ENCODE results near the gene PKP3. TPM values are rescaled to one million over a fixed set of nuclear protein-coding genes. Genes with fewer than 3 reads are reported as not detected.
A peak's percentile ranks its signal among the peaks of the same experiment; 100 is the strongest.

Gene PKP3
- polyA plus RNA-seq, 4 donors: 72.5 to 152 (median 111) TPM

DNA sequence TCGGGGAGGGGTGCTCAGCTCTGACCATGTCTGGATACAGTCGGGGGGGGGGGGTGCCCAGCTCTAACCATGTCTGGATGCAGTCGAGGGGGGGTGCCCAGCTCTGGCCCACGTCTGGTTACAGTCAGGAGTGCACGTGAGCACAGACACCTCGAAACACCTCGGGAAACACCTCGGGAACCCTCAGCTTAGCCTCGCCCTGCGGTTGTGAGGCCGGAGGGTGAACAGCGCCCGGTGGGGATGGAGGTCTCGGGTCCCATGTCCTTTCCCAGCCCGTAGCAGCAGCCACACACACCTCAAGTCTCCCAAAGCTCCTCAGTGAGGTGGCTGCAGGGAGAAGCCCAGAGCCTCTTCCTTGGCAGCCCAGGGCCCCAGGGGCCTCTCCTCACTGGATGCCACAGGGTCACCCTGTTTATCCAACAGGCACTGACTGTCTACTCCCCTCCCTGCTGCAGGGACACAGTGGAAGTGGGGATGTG lies 18.7 kb downstream of the PKP3 start:
- WGBS, 3 donors: 76 to 83% (median 77%) methylated on average over 8 to 15 of the region's 15 CpGs
- FAIRE-seq (no peak), DNase-seq (no peak)
- peaks cover 0 to 40% (median 0%) of the 10 kb centered on the region in 3 donors for H3K36me3 ChIP-seq (ENCODE audit: control insufficient read depth in 3 of 3, insufficient read depth in 2 of 3, low read depth in 1 of 3, low read length in 3 of 3)
- no peaks in the 10 kb centered on the region for H3K9me3 ChIP-seq (ENCODE audit: control insufficient read depth in 2 of 2, insufficient read depth in 1 of 2, low read depth in 1 of 2, low read length in 1 of 2)
- no peak overlapping the region for H3K4me3 ChIP-seq (ENCODE audit: low read depth in 1 of 3, low read length in 3 of 3)
- peaks cover 0 to 3% (median 0%) of the 10 kb centered on the region in 3 donors for H3K27me3 ChIP-seq (ENCODE audit: control insufficient read depth in 3 of 3, insufficient read depth in 3 of 3, low read length in 3 of 3)
- H3K4me1 ChIP-seq (ENCODE audit: control insufficient read depth in 3 of 3, insufficient read depth in 2 of 3, low read depth in 1 of 3, low read length in 2 of 3): peaks cover 0 to 27% (median 0%) of the 10 kb centered on the region in 3 donors
- peak overlapping the region in 1 of 3 donors; percentile 1 for H3K27ac ChIP-seq (ENCODE audit: low read depth in 1 of 3, low read length in 2 of 3)

DNA sequence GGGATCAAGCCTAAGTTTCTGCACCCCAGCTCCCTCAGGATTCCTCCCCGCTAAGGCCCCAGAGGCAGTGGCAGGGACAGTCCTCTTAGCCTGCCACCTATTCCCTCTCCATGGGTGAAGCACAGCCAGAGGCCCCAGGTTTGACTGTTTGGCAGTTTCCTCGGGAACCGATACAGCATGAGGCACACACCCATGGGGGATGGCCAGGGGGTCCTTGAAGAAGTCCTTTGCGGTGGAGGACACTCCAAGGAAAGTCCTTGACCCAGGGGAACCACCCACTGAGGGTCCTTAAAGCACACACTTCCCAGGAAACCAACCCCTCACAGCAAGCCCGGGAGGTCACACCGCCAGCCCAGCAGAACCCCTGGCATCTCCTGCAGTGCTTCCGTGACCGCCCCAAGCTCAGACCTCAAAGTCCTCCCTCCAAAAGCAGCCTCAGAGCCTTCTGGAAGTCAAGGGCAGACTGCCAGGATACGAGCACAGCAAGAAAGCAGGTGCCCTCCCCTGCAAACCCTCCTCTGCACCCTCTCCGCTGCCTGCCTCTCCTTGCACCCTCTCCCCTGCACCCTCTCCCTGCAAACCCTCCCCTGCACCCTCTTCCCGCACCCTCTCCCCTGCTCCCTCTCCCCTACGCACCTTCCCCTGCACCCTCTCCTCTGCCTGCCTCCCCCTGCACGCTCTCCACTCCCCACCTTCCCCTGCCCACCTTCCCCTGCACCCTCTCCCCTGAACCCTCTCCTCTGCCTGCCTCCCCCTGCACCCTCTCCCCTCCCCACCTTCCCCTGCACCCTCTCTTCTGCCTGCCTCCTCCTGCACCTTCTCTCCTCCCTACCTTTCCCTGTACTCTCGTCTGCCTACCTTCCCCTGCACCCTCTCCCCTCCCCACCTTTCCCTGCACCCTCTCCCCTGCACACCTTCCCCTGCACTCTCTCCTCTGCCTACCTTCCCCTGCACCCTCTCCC lies 19.4 kb downstream of the PKP3 start:
- Histone ChIP-seq H3K4me1 (ENCODE audit: control insufficient read depth in 3 of 3, insufficient read depth in 2 of 3, low read depth in 1 of 3, low read length in 2 of 3) (peaks cover 0 to 30% (median 0%) of the 10 kb centered on the region in 3 donors), H3K9me3 (ENCODE audit: control insufficient read depth in 2 of 2, insufficient read depth in 1 of 2, low read depth in 1 of 2, low read length in 1 of 2) (no peaks in the 10 kb centered on the region), H3K27me3 (ENCODE audit: control insufficient read depth in 3 of 3, insufficient read depth in 3 of 3, low read length in 3 of 3) (peaks cover 0 to 7% (median 0%) of the 10 kb centered on the region in 3 donors), H3K4me3 (ENCODE audit: low read depth in 1 of 3, low read length in 3 of 3) (no peak overlapping the region), H3K27ac (ENCODE audit: low read depth in 1 of 3, low read length in 2 of 3) (peak overlapping the region in 1 of 3 donors; percentile 1), H3K36me3 (ENCODE audit: control insufficient read depth in 3 of 3, insufficient read depth in 2 of 3, low read depth in 1 of 3, low read length in 3 of 3) (peaks cover 0 to 40% (median 0%) of the 10 kb centered on the region in 3 donors)
- no peak for FAIRE-seq
- DNase-seq: peak in 1 of 2 donors; percentile 45
- 25 to 40% (median 38%) methylated on average over 12 to 13 of the region's 14 CpGs for WGBS, 3 donors

DNA sequence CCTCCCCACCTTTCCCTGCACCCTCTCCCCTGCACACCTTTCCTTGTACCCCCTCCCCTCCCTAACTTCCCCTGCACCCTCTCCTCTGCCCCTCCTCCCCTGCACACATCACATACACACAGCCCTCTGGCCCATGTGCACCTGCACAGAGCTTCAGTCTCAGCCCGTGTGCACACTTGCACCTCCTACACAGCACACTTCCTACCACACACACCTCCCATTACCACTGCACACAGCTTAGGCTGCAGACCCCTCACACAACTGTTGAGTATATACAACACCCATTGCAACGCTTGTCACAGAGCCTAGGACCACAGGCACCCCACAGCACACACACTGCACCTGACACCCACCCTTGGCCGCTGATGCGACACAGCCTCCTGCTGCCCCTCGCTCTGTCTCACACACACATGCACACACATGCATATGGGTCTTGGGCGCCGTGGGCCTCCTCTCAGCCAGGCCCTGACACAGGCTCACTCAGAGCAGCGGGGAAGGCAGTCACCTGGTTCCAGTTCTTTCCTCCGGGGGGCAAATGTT lies 20.4 kb downstream of the PKP3 start:
- FAIRE-seq (no peak), DNase-seq (no peak)
- H3K9me3 ChIP-seq (ENCODE audit: control insufficient read depth in 2 of 2, insufficient read depth in 1 of 2, low read depth in 1 of 2, low read length in 1 of 2): no peaks in the 10 kb centered on the region
- H3K4me3 ChIP-seq (ENCODE audit: low read depth in 1 of 3, low read length in 3 of 3): peak overlapping the region in 2 of 3 donors; percentile 31 to 80
- H3K27ac ChIP-seq (ENCODE audit: low read depth in 1 of 3, low read length in 2 of 3): peak overlapping the region in 1 of 3 donors; percentile 49
- H3K4me1 ChIP-seq (ENCODE audit: control insufficient read depth in 3 of 3, insufficient read depth in 2 of 3, low read depth in 1 of 3, low read length in 2 of 3): peaks cover 0 to 30% (median 0%) of the 10 kb centered on the region in 3 donors
- 38 to 64% (median 40%) methylated on average over 9 of the region's 9 CpGs for WGBS, 3 donors
- H3K27me3 ChIP-seq (ENCODE audit: control insufficient read depth in 3 of 3, insufficient read depth in 3 of 3, low read length in 3 of 3): peaks cover 0 to 7% (median 0%) of the 10 kb centered on the region in 3 donors
- H3K36me3 ChIP-seq (ENCODE audit: control insufficient read depth in 3 of 3, insufficient read depth in 2 of 3, low read depth in 1 of 3, low read length in 3 of 3): peaks cover 0 to 40% (median 0%) of the 10 kb centered on the region in 3 donors

DNA sequence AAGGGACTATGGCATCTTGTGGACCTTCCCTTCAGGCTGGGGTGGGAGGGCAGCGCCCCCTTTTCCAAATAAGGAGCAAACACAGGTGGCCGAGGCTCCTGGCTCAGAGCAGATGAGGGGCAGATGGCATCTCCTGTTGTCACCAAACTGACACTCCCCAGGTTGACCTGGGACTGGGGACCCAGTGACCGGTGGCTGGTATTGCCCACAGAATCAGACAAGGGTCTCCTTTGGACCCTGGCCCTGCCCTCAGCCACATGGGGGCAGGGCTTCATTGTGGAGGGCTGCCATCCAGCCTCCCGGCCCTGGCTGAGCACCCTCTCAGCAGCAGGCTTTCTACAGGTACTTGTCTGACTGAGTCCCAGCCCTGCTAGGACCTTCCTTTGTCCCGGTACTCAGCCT lies 21.6 kb downstream of the PKP3 start:
- no peaks in the 10 kb centered on the region for H3K9me3 ChIP-seq (ENCODE audit: control insufficient read depth in 2 of 2, insufficient read depth in 1 of 2, low read depth in 1 of 2, low read length in 1 of 2)
- WGBS, 3 donors: 16 to 39% (median 25%) methylated on average over 5 of the region's 5 CpGs
- H3K4me1 ChIP-seq (ENCODE audit: control insufficient read depth in 3 of 3, insufficient read depth in 2 of 3, low read depth in 1 of 3, low read length in 2 of 3): peaks cover 0 to 27% (median 0%) of the 10 kb centered on the region in 3 donors
- FAIRE-seq: no peak
- DNase-seq: peak in 1 of 2 donors; percentile 53
- H3K36me3 ChIP-seq (ENCODE audit: control insufficient read depth in 3 of 3, insufficient read depth in 2 of 3, low read depth in 1 of 3, low read length in 3 of 3): peaks cover 0 to 43% (median 4%) of the 10 kb centered on the region in 3 donors
- peak overlapping the region in 2 of 3 donors; percentile 80 to 83 for H3K4me3 ChIP-seq (ENCODE audit: low read depth in 1 of 3, low read length in 3 of 3)
- H3K27ac ChIP-seq (ENCODE audit: low read depth in 1 of 3, low read length in 2 of 3): peak overlapping the region; percentile 82 to 96 (median 90)
- H3K27me3 ChIP-seq (ENCODE audit: control insufficient read depth in 3 of 3, insufficient read depth in 3 of 3, low read length in 3 of 3): peaks cover 0 to 7% (median 0%) of the 10 kb centered on the region in 3 donors

DNA sequence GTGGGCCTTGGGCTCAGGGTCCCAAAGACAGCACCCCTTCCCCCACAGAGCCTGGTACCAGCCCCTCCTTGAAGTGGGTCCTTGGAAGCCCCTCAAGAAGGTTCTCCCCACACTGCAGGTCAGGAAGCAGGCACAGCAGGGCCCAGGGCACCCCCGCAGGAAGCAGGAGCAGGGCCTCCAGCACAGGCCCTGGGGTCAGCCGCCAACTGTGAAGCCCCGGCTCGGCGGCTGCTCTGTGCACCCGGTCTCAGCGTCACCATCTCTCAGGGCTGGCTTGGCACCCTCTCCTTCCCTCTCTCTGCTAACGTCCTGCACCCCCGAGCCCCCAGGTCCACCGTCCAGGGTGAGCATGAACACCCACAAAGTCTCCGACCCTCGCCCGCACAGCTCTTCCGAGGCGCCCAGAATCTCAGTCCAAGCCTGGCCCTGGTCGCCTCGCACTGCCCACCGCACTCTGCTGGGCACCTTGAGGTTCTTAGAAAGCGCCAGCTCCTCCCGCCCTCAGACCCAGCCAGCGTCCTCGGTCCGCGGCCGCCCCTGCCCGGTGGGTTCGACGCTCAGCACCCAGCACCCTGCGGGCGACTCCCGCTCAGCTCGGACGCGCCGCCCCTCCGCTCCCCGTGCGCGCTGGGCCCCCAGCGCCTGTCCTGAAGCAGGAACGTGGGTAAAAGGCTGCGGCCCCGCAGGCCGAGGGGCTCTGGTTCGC lies 22.2 kb downstream of the PKP3 start:
- DNase-seq: no peak
- Histone ChIP-seq H3K36me3 (ENCODE audit: control insufficient read depth in 3 of 3, insufficient read depth in 2 of 3, low read depth in 1 of 3, low read length in 3 of 3) (peaks cover 0 to 49% (median 7%) of the 10 kb centered on the region in 3 donors), H3K27ac (ENCODE audit: low read depth in 1 of 3, low read length in 2 of 3) (peak overlapping the region; percentile 82 to 96 (median 90)), H3K4me3 (ENCODE audit: low read depth in 1 of 3, low read length in 3 of 3) (peak overlapping the region; percentile 67 to 83 (median 80)), H3K27me3 (ENCODE audit: control insufficient read depth in 3 of 3, insufficient read depth in 3 of 3, low read length in 3 of 3) (peaks cover 0 to 7% (median 0%) of the 10 kb centered on the region in 3 donors), H3K9me3 (ENCODE audit: control insufficient read depth in 2 of 2, insufficient read depth in 1 of 2, low read depth in 1 of 2, low read length in 1 of 2) (no peaks in the 10 kb centered on the region), H3K4me1 (ENCODE audit: control insufficient read depth in 3 of 3, insufficient read depth in 2 of 3, low read depth in 1 of 3, low read length in 2 of 3) (peaks cover 0 to 27% (median 0%) of the 10 kb centered on the region in 3 donors)
- FAIRE-seq: no peak
- 4 to 10% (median 5%) methylated on average over 43 to 45 of the region's 45 CpGs for WGBS, 3 donors

DNA sequence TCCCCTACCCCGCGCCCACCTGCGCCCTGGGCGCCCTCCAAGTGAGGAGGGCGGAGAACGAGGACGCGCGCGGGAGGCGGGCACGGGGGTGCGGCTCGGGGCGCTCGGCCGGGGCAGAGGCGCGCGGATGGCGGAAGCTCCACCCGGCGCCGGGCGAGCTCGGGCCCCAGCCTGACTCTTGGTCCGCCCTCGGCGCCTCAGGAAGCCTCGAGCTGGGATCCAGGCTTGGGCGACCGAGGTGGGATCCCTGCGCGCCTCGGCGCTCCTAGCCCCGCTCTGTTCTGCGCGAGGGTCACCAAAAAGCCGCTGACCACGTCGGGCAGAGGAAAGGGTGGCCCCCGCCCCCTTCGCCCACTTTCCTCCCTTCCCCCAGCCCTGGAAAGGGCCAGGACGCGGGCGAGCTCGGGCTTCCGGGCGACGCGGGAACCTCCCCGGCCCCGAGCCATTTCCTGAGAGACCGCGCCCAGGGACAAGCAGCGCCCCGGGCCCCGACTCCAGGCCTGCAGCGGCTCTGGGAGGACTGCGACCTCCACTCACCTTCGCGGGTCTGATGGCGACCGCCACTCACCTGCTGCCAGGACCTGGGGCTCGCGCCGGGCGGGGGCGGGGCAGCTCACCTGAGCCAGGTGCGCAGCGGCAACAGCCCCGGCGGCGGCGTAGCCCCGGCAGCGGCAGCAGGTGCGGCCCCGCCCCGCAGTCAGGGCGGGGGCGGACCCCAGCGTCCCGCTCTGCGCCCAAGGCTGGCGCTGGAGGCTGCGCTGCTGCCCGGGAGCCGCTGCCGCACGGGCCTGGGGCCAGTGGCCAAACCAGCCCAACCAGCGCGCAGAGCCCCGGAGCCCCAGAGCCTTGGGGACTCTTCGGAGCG lies 23.0 kb downstream of the PKP3 start:
- Histone ChIP-seq H3K4me1 (ENCODE audit: control insufficient read depth in 3 of 3, insufficient read depth in 2 of 3, low read depth in 1 of 3, low read length in 2 of 3) (peaks cover 0 to 27% (median 0%) of the 10 kb centered on the region in 3 donors), H3K27me3 (ENCODE audit: control insufficient read depth in 3 of 3, insufficient read depth in 3 of 3, low read length in 3 of 3) (peaks cover 0 to 7% (median 0%) of the 10 kb centered on the region in 3 donors), H3K9me3 (ENCODE audit: control insufficient read depth in 2 of 2, insufficient read depth in 1 of 2, low read depth in 1 of 2, low read length in 1 of 2) (no peaks in the 10 kb centered on the region), H3K4me3 (ENCODE audit: low read depth in 1 of 3, low read length in 3 of 3) (peak overlapping the region; percentile 67 to 83 (median 80)), H3K36me3 (ENCODE audit: control insufficient read depth in 3 of 3, insufficient read depth in 2 of 3, low read depth in 1 of 3, low read length in 3 of 3) (peaks cover 0 to 54% (median 7%) of the 10 kb centered on the region in 3 donors), H3K27ac (ENCODE audit: low read depth in 1 of 3, low read length in 2 of 3) (peak overlapping the region; percentile 82 to 96 (median 90))
- DNase-seq (peak; percentile 81 to 93), FAIRE-seq (no peak)
- WGBS, 3 donors: 0 to 3% (median 1%) methylated on average over 52 to 97 of the region's 97 CpGs

DNA sequence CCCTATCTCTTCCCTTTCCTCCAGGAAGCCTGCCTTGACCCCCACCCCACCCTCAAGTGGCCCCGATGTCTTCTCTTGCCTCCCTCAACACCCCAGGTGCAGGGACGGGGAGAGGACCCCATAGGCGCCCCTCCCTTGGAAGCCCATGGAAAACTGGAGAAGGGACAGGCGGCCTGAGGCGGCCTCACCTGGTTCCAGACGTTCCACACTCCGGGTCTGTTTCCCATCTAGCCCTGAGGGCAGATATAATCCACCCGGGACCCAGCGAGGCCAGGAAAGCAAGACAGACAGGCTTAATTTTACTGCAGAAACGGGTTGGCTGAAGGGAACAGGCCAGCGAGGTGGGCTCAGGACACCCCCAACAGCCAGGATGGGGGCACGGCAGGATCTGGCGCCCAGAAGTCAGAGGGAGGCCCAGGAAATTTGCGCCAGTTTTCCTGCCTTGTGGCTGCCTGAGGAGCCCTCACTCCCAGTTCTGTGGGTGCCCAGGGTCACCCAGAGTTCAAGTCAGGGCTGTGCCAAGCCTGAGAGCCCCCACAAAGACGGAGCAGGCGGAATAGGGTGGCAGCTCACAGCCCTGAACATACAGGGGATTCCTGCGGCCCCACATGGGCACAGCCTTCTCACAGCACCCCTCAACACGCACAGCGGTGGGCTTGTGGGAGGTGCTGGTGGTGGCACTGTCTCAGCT lies 23.8 kb downstream of the PKP3 start:
- H3K9me3 ChIP-seq (ENCODE audit: control insufficient read depth in 2 of 2, insufficient read depth in 1 of 2, low read depth in 1 of 2, low read length in 1 of 2): no peaks in the 10 kb centered on the region
- DNase-seq (no peak), FAIRE-seq (no peak)
- peak overlapping the region; percentile 6 to 83 (median 45) for H3K4me3 ChIP-seq (ENCODE audit: low read depth in 1 of 3, low read length in 3 of 3)
- peaks cover 0 to 58% (median 7%) of the 10 kb centered on the region in 3 donors for H3K36me3 ChIP-seq (ENCODE audit: control insufficient read depth in 3 of 3, insufficient read depth in 2 of 3, low read depth in 1 of 3, low read length in 3 of 3)
- peak overlapping the region; percentile 63 to 90 (median 82) for H3K27ac ChIP-seq (ENCODE audit: low read depth in 1 of 3, low read length in 2 of 3)
- H3K4me1 ChIP-seq (ENCODE audit: control insufficient read depth in 3 of 3, insufficient read depth in 2 of 3, low read depth in 1 of 3, low read length in 2 of 3): peaks cover 0 to 31% (median 0%) of the 10 kb centered on the region in 3 donors
- 51 to 64% (median 62%) methylated on average over 18 to 19 of the region's 19 CpGs for WGBS, 3 donors
- H3K27me3 ChIP-seq (ENCODE audit: control insufficient read depth in 3 of 3, insufficient read depth in 3 of 3, low read length in 3 of 3): peaks cover 0 to 7% (median 0%) of the 10 kb centered on the region in 3 donors

All from small intestine (tissue), 7 donors.